ENCODE data around the gene LRRC74A.
A peak's percentile ranks its signal among the peaks of the same experiment; 100 is the strongest.

The LRRC74A gene

DNA sequence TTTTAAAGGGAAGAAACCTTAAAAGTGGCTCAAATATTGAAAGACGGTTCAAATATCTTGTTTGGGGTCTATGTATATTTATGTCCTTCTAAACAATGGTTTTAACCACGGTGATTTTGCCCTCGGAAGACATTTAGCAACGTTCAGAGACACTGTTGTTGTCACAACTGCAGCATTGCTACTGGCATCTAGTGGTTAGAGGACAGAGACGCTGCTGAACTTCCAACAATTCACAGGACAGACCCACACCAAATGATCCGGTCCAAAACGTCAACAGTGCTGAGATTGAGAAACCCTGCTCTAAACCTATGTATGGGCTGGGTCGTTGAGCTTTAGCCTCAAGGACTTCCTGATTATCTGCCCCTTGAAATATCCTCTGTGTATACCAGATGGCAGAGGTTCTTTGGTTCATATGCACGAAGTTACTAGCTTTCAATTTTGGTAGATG is 15.2 kb upstream of the LRRC74A start:
- no peak for ATAC-seq

GRCh38 chr14:76811561-76811960 is 14.6 kb upstream of the LRRC74A start:
- no peak for ATAC-seq

DNA sequence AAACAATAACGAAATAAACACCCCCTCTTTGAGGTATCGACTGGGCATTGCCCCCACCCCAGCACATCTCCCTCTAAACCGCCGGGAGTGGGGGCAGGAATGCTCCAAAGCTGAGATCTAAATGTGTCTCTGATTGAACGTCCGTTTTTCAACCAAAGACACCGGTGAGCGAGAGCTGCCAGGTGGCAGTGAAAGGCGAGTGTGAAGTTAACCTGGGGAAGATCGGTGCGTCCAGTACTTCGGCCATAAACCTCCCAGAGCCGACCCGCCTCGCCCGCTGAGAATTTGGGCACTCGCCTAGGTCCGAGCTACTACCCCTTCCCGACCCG is 14.2 kb upstream of the LRRC74A start:
- no peak for ATAC-seq

DNA sequence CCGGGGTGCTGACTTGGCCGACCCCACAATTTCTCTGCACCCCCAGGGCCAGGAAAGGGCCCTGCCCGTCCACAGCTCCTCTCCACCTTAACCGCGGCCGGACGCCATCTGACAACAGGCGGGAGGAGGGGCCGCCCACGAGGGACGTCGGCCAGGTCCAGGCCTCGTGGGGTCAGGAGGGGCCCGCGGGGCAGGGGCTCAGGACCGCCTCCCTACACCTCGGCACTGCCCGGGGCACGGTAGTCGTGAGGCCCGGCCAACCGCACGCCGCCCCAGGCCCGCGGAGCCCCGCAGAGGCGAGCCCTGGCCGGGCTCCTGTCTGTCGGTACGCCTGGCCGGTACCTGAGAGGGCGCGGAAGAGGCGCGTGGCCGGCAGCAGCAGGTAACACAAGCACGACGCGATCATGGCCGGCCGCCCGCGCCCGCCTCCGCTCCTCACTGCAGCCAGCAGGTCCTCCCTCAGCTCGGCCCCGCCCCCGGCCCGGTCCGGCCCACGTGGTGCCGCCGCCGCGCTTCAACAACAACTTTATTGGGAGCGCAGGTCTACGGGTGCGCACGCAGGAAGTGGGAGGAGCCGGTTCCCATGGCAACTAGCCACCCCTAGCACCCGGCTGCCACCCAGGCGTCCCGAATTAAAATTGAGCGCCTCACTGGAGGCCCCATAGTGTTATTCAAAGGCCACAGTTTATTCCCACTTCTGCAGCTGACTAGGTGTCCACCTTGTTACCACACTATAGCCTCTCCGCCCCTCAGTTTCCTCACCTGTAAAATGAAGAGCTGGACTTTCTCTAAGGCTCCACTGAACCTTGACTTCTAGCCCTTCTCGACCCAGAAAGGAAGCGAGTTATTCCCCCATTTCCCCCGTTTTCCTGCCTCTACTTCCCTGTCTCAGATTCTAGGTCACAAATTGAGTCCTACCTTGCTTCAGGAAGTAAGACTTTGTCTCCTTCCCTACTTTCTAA is 13.5 kb upstream of the LRRC74A start, which contains the start of gene ANGEL1:
Gene ANGEL1 (minus strand): TSS at position 461 of the 962 bp plus-strand sequence. CDS start 55 bp downstream, at position 406.
- peak; percentile 92 to 93 for ATAC-seq

DNA sequence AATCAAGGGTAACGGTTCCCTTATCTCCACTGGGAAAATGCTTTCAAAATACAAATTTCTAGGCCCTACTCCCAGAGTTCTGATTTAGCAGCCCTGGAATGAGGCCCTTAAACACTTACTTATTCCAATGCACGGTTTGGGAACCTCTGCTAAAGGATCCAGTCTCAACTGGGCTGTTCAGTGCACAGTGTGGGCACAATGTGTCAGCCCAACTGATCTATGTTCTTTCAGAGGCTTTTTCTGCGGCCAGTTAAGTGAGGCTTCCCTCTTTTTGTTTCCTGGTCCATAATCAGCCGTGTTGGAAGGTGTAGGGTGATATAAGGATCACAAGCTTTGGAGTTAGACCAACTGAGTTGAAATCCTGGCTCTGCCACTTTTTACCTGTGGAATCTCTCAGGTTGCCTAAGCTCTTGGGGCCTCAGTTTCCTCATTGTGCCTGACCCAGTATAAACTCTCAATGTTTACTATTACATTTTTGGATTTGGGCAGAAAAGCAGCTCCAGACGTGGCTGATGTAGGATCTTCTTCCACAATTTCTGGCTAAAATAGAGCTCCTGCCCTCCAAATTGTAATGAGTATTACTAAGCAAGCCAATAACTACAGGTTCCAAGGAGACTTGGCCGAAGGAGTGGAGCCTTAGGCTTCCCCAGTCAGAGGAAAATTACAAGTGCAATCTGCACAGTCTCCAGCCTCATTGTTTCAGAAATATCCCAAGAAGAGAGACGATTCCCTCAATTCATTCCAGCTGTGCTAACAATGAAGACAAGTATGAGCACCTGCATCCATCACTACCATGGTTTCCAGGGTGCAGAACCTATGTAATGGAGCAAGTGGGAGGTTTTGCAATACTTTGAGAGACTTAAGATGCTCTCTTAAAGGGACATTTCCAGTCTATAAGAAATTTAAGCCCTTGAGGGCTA is 11.2 kb upstream of the LRRC74A start:
- no peak for ATAC-seq

- ATAC-seq = no peak
Observed at GRCh38 chr14:76820700-76821099, 5.5 kb upstream of the LRRC74A start.

DNA sequence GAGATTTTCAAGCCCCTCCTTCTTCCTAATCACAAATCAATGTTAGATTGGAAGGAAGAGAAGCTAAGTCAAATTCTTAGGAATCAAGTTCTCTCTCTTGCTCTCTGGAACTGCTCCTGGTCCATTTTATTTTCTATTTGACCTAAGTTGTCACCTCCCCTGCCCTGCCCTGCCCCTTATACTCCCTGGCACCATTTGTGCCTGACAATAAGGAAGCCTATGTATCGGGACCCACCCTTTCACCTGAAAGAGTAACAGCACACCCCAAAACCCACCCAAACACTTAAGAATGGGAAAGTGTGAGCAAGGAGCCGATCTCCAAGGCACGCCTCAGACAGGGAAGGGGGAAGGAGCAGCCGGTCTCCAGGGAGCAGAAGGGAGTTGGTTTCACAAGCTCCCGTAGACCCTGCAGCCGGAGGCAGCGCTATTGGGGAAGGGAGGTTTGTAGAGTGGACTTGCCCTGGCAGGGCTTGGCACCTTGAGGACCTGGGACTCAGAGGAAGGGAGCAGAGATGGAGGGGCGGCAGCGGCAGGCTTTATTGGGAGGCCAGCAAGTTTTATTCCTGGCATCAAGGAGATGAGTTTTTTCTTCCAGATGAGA is 1.6 kb downstream of the LRRC74A start:
- ATAC-seq = no peak

DNA sequence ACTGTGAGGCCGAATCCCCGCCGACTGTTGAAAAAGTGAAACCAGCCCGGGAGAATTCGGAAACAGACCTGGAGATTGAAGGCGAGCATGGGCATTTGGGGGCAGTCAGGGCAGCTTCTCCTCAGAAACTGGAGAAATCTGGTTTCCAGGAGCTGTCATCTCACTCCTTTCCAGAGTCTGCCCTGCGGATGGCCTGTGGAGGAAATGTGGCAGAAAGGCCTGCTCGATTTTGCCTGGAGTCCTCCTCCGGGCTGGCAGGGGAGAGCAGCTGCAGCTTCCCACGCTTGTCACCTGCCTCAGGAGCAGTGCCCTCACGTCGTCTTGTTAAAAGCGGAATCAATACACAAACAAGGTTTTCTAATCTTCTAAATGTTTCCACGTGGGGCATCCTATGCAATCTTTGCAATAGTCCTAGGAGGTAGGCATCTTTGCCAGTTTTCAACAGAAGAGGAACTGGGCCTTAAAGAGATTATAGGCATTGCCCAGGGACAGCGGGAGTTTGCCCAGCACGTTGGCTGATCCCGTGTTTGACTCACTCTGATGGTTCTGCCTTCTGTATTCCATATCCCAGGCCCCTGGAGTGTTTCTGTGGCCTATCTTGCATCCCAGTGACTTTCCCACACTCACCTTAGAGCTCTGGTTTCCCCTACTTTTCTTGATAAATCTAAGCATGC is 2.3 kb downstream of the LRRC74A start:
- ATAC-seq = no peak

DNA sequence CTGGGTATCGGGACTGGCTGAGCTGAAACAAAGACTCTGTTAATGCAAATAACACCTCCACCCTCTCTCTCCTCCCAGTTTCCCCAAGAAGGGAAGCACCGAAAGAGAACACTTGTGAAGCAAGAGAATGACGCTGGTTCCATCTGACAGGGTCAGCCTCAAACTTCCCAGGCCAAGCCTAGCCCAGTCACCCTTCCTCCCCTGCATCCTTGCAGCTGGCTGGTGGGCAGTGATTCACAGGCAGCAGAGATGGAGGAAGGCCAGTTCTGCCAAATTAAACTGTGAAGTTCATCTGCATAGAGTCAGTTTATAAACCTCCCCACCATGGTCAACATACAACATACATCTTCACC is 2.8 kb downstream of the LRRC74A start:
- no peak for ATAC-seq

- no peak for ATAC-seq
Observed at GRCh38 chr14:76829650-76830421, 3.6 kb downstream of the LRRC74A start.

DNA sequence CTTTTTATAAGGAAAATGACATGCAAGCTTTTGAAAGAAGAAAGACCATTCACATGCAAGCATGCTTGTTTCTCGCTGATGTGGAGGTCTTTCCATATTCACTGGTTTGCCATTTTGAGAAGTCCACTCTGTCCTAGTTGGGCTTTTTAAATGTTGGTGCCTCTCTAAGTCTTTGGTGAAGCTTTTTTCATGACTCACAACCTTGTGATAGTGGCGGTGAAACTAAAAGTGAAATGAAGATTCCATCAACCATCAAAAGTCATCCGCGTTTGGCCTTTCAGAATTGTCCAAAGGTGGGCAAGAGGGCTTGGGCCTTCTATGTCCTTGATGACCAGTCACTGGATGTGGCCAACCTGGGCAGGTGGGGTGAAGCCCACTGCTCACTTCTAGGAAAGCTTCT is 4.3 kb downstream of the LRRC74A start:
- ATAC-seq = no peak

GRCh38 chr14:76832503-76832988 is 6.3 kb downstream of the LRRC74A start:
- ATAC-seq = no peak

DNA sequence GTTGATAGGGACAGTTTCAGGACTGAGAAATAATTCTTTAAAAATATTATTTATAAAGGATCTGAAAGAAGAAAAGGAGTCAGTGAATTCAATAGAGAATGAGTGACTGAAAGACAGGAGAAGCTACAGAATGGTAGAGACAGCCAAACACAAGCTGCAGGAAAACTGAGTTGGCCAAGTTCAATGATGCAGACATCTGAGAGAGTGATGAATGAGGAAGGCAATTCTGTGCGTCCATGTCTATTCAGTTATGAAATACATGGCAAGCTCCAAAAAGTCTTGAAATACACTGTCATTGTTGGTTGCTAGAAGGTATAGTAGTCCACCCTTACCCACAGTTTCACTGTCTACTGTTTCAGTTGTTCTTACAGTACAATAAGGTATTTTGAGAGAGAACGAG is 6.8 kb downstream of the LRRC74A start:
- no peak for ATAC-seq

GRCh38 chr14:76834241-76834661 is 8.0 kb downstream of the LRRC74A start:
- no peak for ATAC-seq

- ATAC-seq = no peak
Observed at GRCh38 chr14:76836029-76836630, 9.9 kb downstream of the LRRC74A start.

- no peak for ATAC-seq
Observed at GRCh38 chr14:76837524-76837923, 11.3 kb downstream of the LRRC74A start.

GRCh38 chr14:76842414-76842813 is 16.2 kb downstream of the LRRC74A start:
- no peak for ATAC-seq

- ATAC-seq = peak; percentile 98 to 100
Observed at GRCh38 chr14:76844223-76844622, 18.0 kb downstream of the LRRC74A start.

DNA sequence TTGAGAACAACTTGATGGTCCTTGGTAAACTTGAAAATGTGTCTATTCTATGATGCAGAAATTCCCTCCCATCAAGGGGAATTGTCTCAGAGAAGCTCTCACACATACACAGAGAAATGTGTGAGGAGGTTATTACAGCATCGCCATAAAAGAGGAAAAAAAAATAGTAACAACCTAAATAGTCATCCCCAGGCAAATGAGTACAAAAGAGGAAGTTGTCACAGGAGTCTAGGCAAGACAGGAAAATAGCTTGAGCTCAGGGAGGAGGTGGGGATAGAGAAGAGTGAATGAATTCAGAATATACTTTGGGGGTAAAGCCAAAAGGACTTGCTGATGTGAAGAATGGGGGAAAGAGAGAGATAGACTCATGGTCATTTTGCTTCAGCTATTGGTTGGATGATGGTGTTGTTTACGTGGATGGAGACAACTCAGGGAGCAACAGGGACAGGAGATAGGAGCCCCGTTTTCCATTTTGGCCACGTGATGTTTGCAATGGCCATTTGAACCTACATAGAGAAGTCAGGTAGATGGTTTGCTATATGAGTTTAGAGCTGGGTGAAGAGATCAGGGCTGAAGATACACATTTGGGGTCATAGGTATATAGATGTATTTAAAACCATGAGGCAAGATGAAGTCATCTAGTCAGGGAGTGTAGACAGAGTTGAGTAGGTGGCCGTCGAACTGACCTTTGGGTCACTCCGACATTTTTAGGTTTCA is 20.3 kb downstream of the LRRC74A start:
- ATAC-seq = no peak

- ATAC-seq = no peak
Observed at GRCh38 chr14:76848879-76849278, 22.7 kb downstream of the LRRC74A start.
